SK-N-MC (cell line): ENCODE results near the gene GRIK4.

ENCODE experiments used
- EZH2 ChIP-seq: fragments of 200-600 bp; sonication (generic); IDR thresholded peaks from one replicate; pipeline ENCODE4 v1.6.1; 2017; ENCODE audit warnings: antibody characterized with exemption
- FOXP2 ChIP-seq: optimal IDR thresholded peaks from 2 replicates; pipeline ENCODE3; 2011; ENCODE audit warnings: mild to moderate bottlenecking, moderate library complexity; ENCODE audit not compliant: insufficient read depth; ENCODE audit errors: extremely low read length, control extremely low read depth
- POLR2AphosphoS5 ChIP-seq: IDR thresholded peaks from 2 replicates; pipeline ENCODE4 v1.6.1; 2012; ENCODE audit warnings: mild to moderate bottlenecking, low read depth, low read length, borderline replicate concordance

GRCh38 chr11:120900643-120901042, 389.1 kb downstream of the GRIK4 start:
- TF ChIP-seq POLR2AphosphoS5 (no peak), EZH2 (no peak), FOXP2 (no peak)
